Thoracic aorta (tissue), 2 donors: ENCODE data around the gene TKT. TPM values are rescaled to one million over a fixed set of nuclear protein-coding genes. Genes with fewer than 3 reads are reported as not detected.

Experiments used
- ATAC-seq: fragments of 150-250 bp; one replicate; pipeline ENCODE4 v1.8.0; 2017; ENCODE audit warnings: low read depth; ENCODE audit not compliant: insufficient number of reproducible peaks, low FRiP score
- DNase-seq: peaks from one replicate; pipeline ENCODE4 v3.0.0-alpha.2; 2020; ENCODE audit warnings: low spot score
- H3K27ac ChIP-seq, 2 donors: fragments of 200-600 bp; sonication (generic); 1 replicate in 1 of 2; 2 replicates in 1 of 2; pipeline ENCODE4 v1.5.1; 2016; ENCODE audit warnings: mild to moderate bottlenecking in 2 of 2, moderate library complexity in 2 of 2
- H3K27me3 ChIP-seq: fragments of 200-600 bp; sonication (generic); replicated peaks from 2 replicates; pipeline ENCODE4 v1.6.0; 2016; ENCODE audit warnings: mild to moderate bottlenecking; ENCODE audit not compliant: insufficient read depth
- H3K36me3 ChIP-seq: fragments of 200-600 bp; sonication (generic); one replicate; pipeline ENCODE4 v1.5.1; 2016
- H3K4me1 ChIP-seq, 2 donors: fragments of 200-600 bp; sonication (generic); 1 replicate in 1 of 2; 2 replicates in 1 of 2; pipeline versions ENCODE4 v1.5.1 to v1.6.0; 2016; ENCODE audit warnings: low read depth in 2 of 2, mild to moderate bottlenecking in 1 of 2; ENCODE audit not compliant: control insufficient read depth in 1 of 2
- H3K4me3 ChIP-seq: fragments of 200-600 bp; sonication (generic); 2 replicates; pipeline ENCODE4 v1.5.1; 2016; ENCODE audit warnings: mild to moderate bottlenecking
- H3K9me3 ChIP-seq: fragments of 200-600 bp; sonication (generic); 2 replicates; pipeline ENCODE4 v1.5.1; 2016
- CTCF ChIP-seq: fragments of 200-600 bp; sonication (generic); IDR thresholded peaks from one replicate; pipeline ENCODE4 v1.5.1; 2019; ENCODE audit warnings: antibody characterized with exemption
- total RNA-seq, 2 donors: library from RNA; depleted of rRNA; stranded (reverse); fragments of >200 nt; gene quantifications; one replicate each; pipeline versions ENCODE4 v1.1.0 to v1.2.3, GENCODE V29; 2016

Gene TKT
- total RNA-seq, 2 donors from 2014 or later: 138 to 240 TPM

GRCh38 chr3:53226142-53226840 lies 29.5 kb downstream of the TKT start:
- Histone ChIP-seq H3K27ac (no peak overlapping the region), H3K4me1 (no peaks in the 10 kb centered on the region), H3K36me3 (peaks cover 70% of the 10 kb centered on the region), H3K9me3 (no peaks in the 10 kb centered on the region), H3K27me3 (no peaks in the 10 kb centered on the region), H3K4me3 (no peak overlapping the region)
- DNase-seq: no peak
- no peak for TF ChIP-seq CTCF
- ATAC-seq: no peak

- Histone ChIP-seq H3K4me1 (no peaks in the 10 kb centered on the region), H3K27ac (no peak overlapping the region), H3K36me3 (peaks cover 63% of the 10 kb centered on the region), H3K4me3 (no peak overlapping the region), H3K9me3 (no peaks in the 10 kb centered on the region), H3K27me3 (no peaks in the 10 kb centered on the region)
- ATAC-seq (no peak), DNase-seq (no peak)
- TF ChIP-seq CTCF: no peak
Observed at GRCh38 chr3:53225651-53226050, 30.2 kb downstream of the TKT start.

GRCh38 chr3:53225181-53225580 lies 30.6 kb downstream of the TKT start:
- no peak for DNase-seq
- no peak for ATAC-seq
- H3K27me3 ChIP-seq: no peaks in the 10 kb centered on the region
- no peak overlapping the region for H3K4me3 ChIP-seq
- H3K27ac ChIP-seq: no peak overlapping the region
- no peaks in the 10 kb centered on the region for H3K9me3 ChIP-seq
- no peak for TF ChIP-seq CTCF
- H3K4me1 ChIP-seq: no peaks in the 10 kb centered on the region
- peaks cover 58% of the 10 kb centered on the region for H3K36me3 ChIP-seq

GRCh38 chr3:53224536-53224935 lies 31.3 kb downstream of the TKT start:
- Histone ChIP-seq H3K36me3 (peaks cover 52% of the 10 kb centered on the region), H3K27me3 (no peaks in the 10 kb centered on the region), H3K4me1 (no peaks in the 10 kb centered on the region), H3K4me3 (no peak overlapping the region), H3K9me3 (no peaks in the 10 kb centered on the region), H3K27ac (no peak overlapping the region)
- DNase-seq: no peak
- no peak for ATAC-seq
- TF ChIP-seq CTCF: no peak

- no peak for TF ChIP-seq CTCF
- no peak overlapping the region for H3K27ac ChIP-seq
- H3K36me3 ChIP-seq: peaks cover 47% of the 10 kb centered on the region
- H3K9me3 ChIP-seq: no peaks in the 10 kb centered on the region
- no peaks in the 10 kb centered on the region for H3K4me1 ChIP-seq
- H3K4me3 ChIP-seq: no peak overlapping the region
- DNase-seq (no peak), ATAC-seq (no peak)
- no peaks in the 10 kb centered on the region for H3K27me3 ChIP-seq
Observed at GRCh38 chr3:53224026-53224425, 31.8 kb downstream of the TKT start.
